H1 (cell line): ENCODE data around the gene SPARCL1.
A peak's percentile ranks its signal among the peaks of the same experiment; 100 is the strongest.

ENCODE experiments used
- ATF3 ChIP-seq: IDR thresholded peaks from 2 replicates; pipeline ENCODE4 v1.6.1; 2011; ENCODE audit warnings: low read depth, mild to moderate bottlenecking, low read length; ENCODE audit not compliant: insufficient read depth
- BCL11A ChIP-seq, 2 experiments: IDR thresholded peaks; one replicate each; pipeline ENCODE4 v1.6.1; 2011; ENCODE audit warnings: low read depth in 2 of 2, low read length in 2 of 2, mild to moderate bottlenecking in 2 of 2
- EZH2 ChIP-seq: fragments of 200-600 bp; sonication (generic); IDR thresholded peaks from 2 replicates; pipeline ENCODE4 v1.7.1; 2012; ENCODE audit warnings: low read depth, mild to moderate bottlenecking, moderate library complexity, low read length, inconsistent platforms; ENCODE audit not compliant: severe bottlenecking
- GTF2F1 ChIP-seq: IDR thresholded peaks from 2 replicates; pipeline ENCODE4 v1.6.1; 2012; ENCODE audit warnings: low read depth, low read length, improper control_type of control experiment, borderline replicate concordance
- MAFK ChIP-seq: IDR thresholded peaks from 2 replicates; pipeline ENCODE4 v1.6.1; 2012; ENCODE audit warnings: low read depth, mild to moderate bottlenecking, improper control_type of control experiment, low read length
- PHF8 ChIP-seq: fragments of 200-600 bp; sonication (generic); conservative IDR thresholded peaks from 2 replicates; pipeline ENCODE4 v1.7.1; 2012; ENCODE audit warnings: low read depth, mild to moderate bottlenecking, inconsistent platforms, low read length, moderate library complexity
- POLR2A ChIP-seq, 2 experiments: IDR thresholded peaks; 1 replicate in 1 of 2; 2 replicates in 1 of 2; pipeline ENCODE4 v1.6.1; 2011; ENCODE audit warnings: low read depth in 2 of 2, low read length in 2 of 2, mild to moderate bottlenecking in 2 of 2; ENCODE audit errors: control extremely low read depth in 1 of 2
- SUZ12 ChIP-seq: fragments of 200-600 bp; sonication (generic); IDR thresholded peaks from 2 replicates; pipeline ENCODE4 v1.6.1; 2012; ENCODE audit warnings: mild to moderate bottlenecking, inconsistent platforms, low read length, moderate library complexity, mixed read lengths
- TBP ChIP-seq: IDR thresholded peaks from 2 replicates; pipeline ENCODE4 v1.6.1; 2011; ENCODE audit warnings: low read depth, low read length, improper control_type of control experiment
- USF2 ChIP-seq: IDR thresholded peaks from 2 replicates; pipeline ENCODE4 v1.6.1; 2011; ENCODE audit warnings: low read length, improper control_type of control experiment
- TF ChIP-seq, protein P1 (sequence below): IDR thresholded peaks from 2 replicates; pipeline ENCODE4 v1.6.1; 2012; ENCODE audit warnings: inconsistent platforms
- TF ChIP-seq, protein P2 (sequence below), 3 experiments: IDR thresholded peaks; 1 replicate in 2 of 3; 2 replicates in 1 of 3; pipeline versions ENCODE4 v1.5.1 to v1.6.1; 2011; ENCODE audit warnings: low read length in 3 of 3, mild to moderate bottlenecking in 3 of 3, inconsistent platforms in 2 of 3, low read depth in 1 of 3, moderate library complexity in 1 of 3; ENCODE audit not compliant: insufficient read depth in 1 of 3; ENCODE audit errors: control extremely low read depth in 1 of 3

DNA sequence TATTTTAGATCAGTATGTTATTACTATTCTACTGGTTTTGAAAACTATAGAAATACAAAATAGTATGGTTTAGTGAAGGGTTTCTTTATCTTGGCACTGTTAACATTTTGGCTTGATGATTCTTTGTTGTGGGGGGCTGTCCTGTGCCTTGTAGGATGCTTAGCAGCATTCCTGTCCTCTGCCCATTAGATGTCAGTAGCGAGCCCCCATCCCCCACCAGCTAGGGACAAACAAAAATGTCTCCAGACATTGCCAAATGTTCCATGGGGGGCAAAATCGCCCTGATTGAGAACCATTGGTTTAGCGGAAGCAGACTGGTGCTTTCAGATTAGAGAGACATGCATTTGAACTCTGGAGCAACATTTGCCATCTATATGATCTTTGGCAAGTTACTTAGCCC lies 23.3 kb downstream of the SPARCL1 start:
- TF ChIP-seq ATF3 (0 out of 2 replicates have a peak, but pooled peaks have one; percentile 1), TBP (no peak), POLR2A (IDR thresholded peaks at IDR 0.05; ENCODE audit: control extremely low read depth in 1 of 2, low read depth in 2 of 2, low read length in 2 of 2) (no peak), BCL11A (IDR thresholded peaks at IDR 0.05; ENCODE audit: low read depth in 2 of 2, low read length in 2 of 2) (no peak), MAFK (no peak), GTF2F1 (no peak), SUZ12 (no peak), PHF8 (no peak), USF2 (no peak), EZH2 (no peak)
- TF ChIP-seq, protein P1, sequence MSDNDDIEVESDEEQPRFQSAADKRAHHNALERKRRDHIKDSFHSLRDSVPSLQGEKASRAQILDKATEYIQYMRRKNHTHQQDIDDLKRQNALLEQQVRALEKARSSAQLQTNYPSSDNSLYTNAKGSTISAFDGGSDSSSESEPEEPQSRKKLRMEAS = no peak
- TF ChIP-seq, protein P2, sequence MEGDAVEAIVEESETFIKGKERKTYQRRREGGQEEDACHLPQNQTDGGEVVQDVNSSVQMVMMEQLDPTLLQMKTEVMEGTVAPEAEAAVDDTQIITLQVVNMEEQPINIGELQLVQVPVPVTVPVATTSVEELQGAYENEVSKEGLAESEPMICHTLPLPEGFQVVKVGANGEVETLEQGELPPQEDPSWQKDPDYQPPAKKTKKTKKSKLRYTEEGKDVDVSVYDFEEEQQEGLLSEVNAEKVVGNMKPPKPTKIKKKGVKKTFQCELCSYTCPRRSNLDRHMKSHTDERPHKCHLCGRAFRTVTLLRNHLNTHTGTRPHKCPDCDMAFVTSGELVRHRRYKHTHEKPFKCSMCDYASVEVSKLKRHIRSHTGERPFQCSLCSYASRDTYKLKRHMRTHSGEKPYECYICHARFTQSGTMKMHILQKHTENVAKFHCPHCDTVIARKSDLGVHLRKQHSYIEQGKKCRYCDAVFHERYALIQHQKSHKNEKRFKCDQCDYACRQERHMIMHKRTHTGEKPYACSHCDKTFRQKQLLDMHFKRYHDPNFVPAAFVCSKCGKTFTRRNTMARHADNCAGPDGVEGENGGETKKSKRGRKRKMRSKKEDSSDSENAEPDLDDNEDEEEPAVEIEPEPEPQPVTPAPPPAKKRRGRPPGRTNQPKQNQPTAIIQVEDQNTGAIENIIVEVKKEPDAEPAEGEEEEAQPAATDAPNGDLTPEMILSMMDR (IDR thresholded peaks at IDR 0.05; ENCODE audit: control extremely low read depth in 1 of 3, insufficient read depth in 1 of 3, low read depth in 1 of 3, low read length in 3 of 3) = peak; percentile 48 to 57 (median 56)
